ENCODE results near the gene RPS29. TPM values are rescaled to one million over a fixed set of nuclear protein-coding genes. Genes with fewer than 3 reads are reported as not detected.
A peak's percentile ranks its signal among the peaks of the same experiment; 100 is the strongest.

The RPS29 gene
- total and polyA plus RNA-seq, 2 of the 13 experiments (the other 11 are each of a cell fraction or from before 2014, with no cell fraction given) = 4,303 to 8,215 TPM

GRCh38 chr14:49585803-49586672 lies at the start of gene RPS29 (continued):
- 0 out of 2 replicates have a peak, but pooled peaks have one; percentile 3 for TF ChIP-seq TEF (CRISPR knock-in tag; IDR thresholded peaks at IDR 0.05)
- TF ChIP-seq RFXAP (CRISPR knock-in tag; IDR thresholded peaks at IDR 0.05; ENCODE audit: borderline replicate concordance) = peak; percentile 73; the same call in 1 of the 2 replicates
- TF ChIP-seq RFX1 (IDR thresholded peaks at IDR 0.05) = no peak
- TF ChIP-seq ZIK1 (CRISPR knock-in tag; IDR thresholded peaks at IDR 0.05; ENCODE audit: borderline replicate concordance, low read depth) = no peak
- TF ChIP-seq ZNF563 (CRISPR knock-in tag; IDR thresholded peaks at IDR 0.05) = no peak
- TF ChIP-seq NFRKB (IDR thresholded peaks at IDR 0.05) = no peak
- no peak for TF ChIP-seq BCL3 (CRISPR knock-in tag; IDR thresholded peaks at IDR 0.05)
- peak; percentile 83; the same call in 1 of the 2 replicates for TF ChIP-seq ZNF772 (CRISPR knock-in tag; IDR thresholded peaks at IDR 0.05)
- TF ChIP-seq NFIC (IDR thresholded peaks at IDR 0.05; ENCODE audit: low read length) = 0 out of 2 replicates have a peak, but pooled peaks have one; percentile 26
- no peak for TF ChIP-seq CENPBD1 (CRISPR knock-in tag; IDR thresholded peaks at IDR 0.05; ENCODE audit: borderline replicate concordance, low read depth)
- no peak for TF ChIP-seq NCOA5 (CRISPR knock-in tag; IDR thresholded peaks at IDR 0.05)
- TF ChIP-seq ZNF781 (CRISPR knock-in tag; IDR thresholded peaks at IDR 0.05; ENCODE audit: borderline replicate concordance, not compliant biosample characterization) = peak; percentile 90
- TF ChIP-seq BORCS8-MEF2B (CRISPR knock-in tag; IDR thresholded peaks at IDR 0.05) = peak; percentile 87; the same call in 1 of the 2 replicates
- TF ChIP-seq NFKB2 (CRISPR knock-in tag; IDR thresholded peaks at IDR 0.05; ENCODE audit: borderline replicate concordance) = peak; percentile 88; the same call in 1 of the 2 replicates
- TF ChIP-seq NFYC (CRISPR knock-in tag; IDR thresholded peaks at IDR 0.05) = peak; percentile 30; the same call in 1 of the 2 replicates
- TF ChIP-seq ZNF891 (CRISPR knock-in tag; IDR thresholded peaks at IDR 0.05) = peak; percentile 45; the same call in 1 of the 2 replicates
- peak; percentile 46; the same call in 1 of the 2 replicates for TF ChIP-seq MIER3 (CRISPR knock-in tag; IDR thresholded peaks at IDR 0.05; ENCODE audit: borderline replicate concordance)
- no peak for TF ChIP-seq ZNF672 (CRISPR knock-in tag; IDR thresholded peaks at IDR 0.05)
- no peak for TF ChIP-seq ZNF720 (CRISPR knock-in tag; IDR thresholded peaks at IDR 0.05)
- TF ChIP-seq MBNL3 (CRISPR knock-in tag; conservative IDR thresholded peaks at IDR 0.05) = no peak
- peak; percentile 63 for TF ChIP-seq ZNF331 (CRISPR knock-in tag; IDR thresholded peaks at IDR 0.05)
- no peak for TF ChIP-seq THYN1 (CRISPR knock-in tag; IDR thresholded peaks at IDR 0.05; ENCODE audit: borderline replicate concordance, low read depth)
- TF ChIP-seq UBTF (CRISPR knock-in tag; IDR thresholded peaks at IDR 0.05) = peak; percentile 71
